HL-60/S4 treated with phorbol 12-myristate 13-acetate at 8.2 ng/mL for 4 days and 3 days (cell line): ENCODE measurements around the gene ASPRV1.

Source experiments
- in situ Hi-C: fragments of 300-500 bp; cut with MboI; formaldehyde crosslinking; loops from 2 replicates; pipeline ENCODE4 v1.15.0; 2022; ENCODE audit warnings: low sequenced_read_pairs

ASPRV1 gene

GRCh38 chr2:69914164-69914949, 47.1 kb downstream of the ASPRV1 start:
- in situ Hi-C loops, result no loop called here

- in situ Hi-C loops, result no loop called here
Measured at GRCh38 chr2:69911985-69912563, 49.4 kb downstream of the ASPRV1 start.
